ENCODE data around the gene DEPP1. TPM values are rescaled to one million over a fixed set of nuclear protein-coding genes. Genes with fewer than 3 reads are reported as not detected.

DEPP1 gene
- total and polyA plus RNA-seq, 5 donors from 2014 or later, result 0.44 TPM; not detected in 4

DNA sequence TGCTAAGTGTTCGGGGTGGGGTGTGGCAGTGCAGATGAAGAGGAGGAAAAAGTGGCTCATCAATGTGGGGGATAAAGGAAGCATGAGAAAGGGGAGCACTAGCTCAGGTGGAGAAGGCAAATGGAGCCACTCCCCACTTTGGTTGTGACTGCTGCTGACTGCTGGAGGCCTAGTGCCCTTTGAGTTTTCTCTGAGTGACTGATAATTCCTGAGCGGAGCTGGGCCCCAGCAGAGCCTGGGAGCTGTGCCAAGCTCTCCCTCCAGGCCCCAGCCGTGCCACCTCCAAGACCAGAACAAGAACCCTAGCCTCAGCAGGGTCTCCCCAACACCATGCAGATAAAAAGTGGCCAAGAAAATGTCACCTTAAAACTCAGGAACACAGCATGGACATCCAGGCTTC, 28.7 kb downstream of the DEPP1 start:
- peaks cover 6% of the 10 kb centered on the region for H3K36me3 Mint-ChIP-seq
- H3K9me3 ChIP-seq (ENCODE audit: control insufficient read depth in 2 of 2, low read length in 2 of 2), result peaks cover 2 to 5% of the 10 kb centered on the region in 2 experiments
- DNase-seq, result no peak
- no peaks in the 10 kb centered on the region for H3K27me3 ChIP-seq (ENCODE audit: control insufficient read depth, insufficient read depth, low read length)
- H3K9me3 Mint-ChIP-seq, result peaks cover 0 to 12% (median 3%) of the 10 kb centered on the region in 7 donors
- H3K27ac Mint-ChIP-seq, result no peak overlapping the region
- H3K27ac ChIP-seq (ENCODE audit: insufficient read depth, low read length, poor library complexity, severe bottlenecking), result no peak overlapping the region
- H3K36me3 ChIP-seq (ENCODE audit: control insufficient read depth, insufficient read depth, low read length), result no peaks in the 10 kb centered on the region
- H3K4me1 ChIP-seq (ENCODE audit: control insufficient read depth, insufficient read depth, low read length, poor library complexity, severe bottlenecking), result no peaks in the 10 kb centered on the region
- H3K4me1 Mint-ChIP-seq, result peaks cover 0 to 6% (median 2%) of the 10 kb centered on the region in 4 donors
- H3K4me3 Mint-ChIP-seq, result peak overlapping the region in 1 of 4 donors; percentile 4
- no peak overlapping the region for H3K4me3 ChIP-seq (ENCODE audit: low read depth, low read length)
- ATAC-seq (ENCODE audit: low read depth in 2 of 2), result no peak
- peaks cover 5% of the 10 kb centered on the region for H3K27me3 Mint-ChIP-seq

DNA sequence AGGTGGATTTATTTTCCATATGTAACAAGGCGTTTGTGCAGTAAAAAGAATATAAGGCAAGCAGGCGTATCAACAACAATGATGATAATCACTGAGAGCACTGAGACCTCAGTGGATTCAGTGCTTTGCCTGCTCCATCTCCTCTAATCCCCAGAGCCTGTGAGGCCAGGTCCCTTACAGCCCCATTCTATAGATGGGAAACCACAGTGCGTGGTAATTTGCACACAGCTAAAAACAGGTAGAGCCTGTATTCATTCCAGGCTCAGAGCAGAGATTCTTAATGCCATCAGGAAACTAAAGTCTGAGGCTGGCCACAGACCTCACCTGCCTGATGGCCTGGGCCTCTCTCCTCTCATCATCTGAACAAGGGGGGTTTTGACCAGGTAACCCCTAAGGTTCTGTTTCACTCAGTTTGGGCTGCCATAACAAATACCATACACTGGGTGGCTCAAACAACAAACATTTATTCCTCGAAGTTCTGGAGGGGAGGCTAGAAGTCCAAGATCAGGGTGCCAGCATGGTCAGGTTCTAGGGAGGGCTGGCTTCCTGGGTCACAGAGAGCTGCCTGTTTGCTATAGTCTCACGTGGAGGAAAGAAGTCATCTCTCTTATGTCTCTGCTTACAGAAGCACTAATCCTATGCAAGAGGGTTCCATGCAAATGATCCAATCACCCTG, 29.3 kb downstream of the DEPP1 start:
- Histone ChIP-seq H3K9me3 (ENCODE audit: control insufficient read depth in 2 of 2, low read length in 2 of 2) (peaks cover 7 to 10% of the 10 kb centered on the region in 2 experiments), H3K36me3 (ENCODE audit: control insufficient read depth, insufficient read depth, low read length) (no peaks in the 10 kb centered on the region), H3K27ac (ENCODE audit: insufficient read depth, low read length, poor library complexity, severe bottlenecking) (no peak overlapping the region), H3K27me3 (ENCODE audit: control insufficient read depth, insufficient read depth, low read length) (no peaks in the 10 kb centered on the region), H3K4me3 (ENCODE audit: low read depth, low read length) (no peak overlapping the region), H3K4me1 (ENCODE audit: control insufficient read depth, insufficient read depth, low read length, poor library complexity, severe bottlenecking) (no peaks in the 10 kb centered on the region)
- Mint-ChIP-seq H3K4me1 (peaks cover 0 to 2% (median 0%) of the 10 kb centered on the region in 4 donors), H3K4me3 (no peak overlapping the region), H3K27ac (peak overlapping the region in 1 of 3 donors; percentile 92), H3K9me3 (peaks cover 0 to 14% (median 8%) of the 10 kb centered on the region in 7 donors), H3K36me3 (peaks cover 3% of the 10 kb centered on the region), H3K27me3 (peaks cover 8% of the 10 kb centered on the region)
- no peak for ATAC-seq (ENCODE audit: low read depth in 2 of 2)
- no peak for DNase-seq

DNA sequence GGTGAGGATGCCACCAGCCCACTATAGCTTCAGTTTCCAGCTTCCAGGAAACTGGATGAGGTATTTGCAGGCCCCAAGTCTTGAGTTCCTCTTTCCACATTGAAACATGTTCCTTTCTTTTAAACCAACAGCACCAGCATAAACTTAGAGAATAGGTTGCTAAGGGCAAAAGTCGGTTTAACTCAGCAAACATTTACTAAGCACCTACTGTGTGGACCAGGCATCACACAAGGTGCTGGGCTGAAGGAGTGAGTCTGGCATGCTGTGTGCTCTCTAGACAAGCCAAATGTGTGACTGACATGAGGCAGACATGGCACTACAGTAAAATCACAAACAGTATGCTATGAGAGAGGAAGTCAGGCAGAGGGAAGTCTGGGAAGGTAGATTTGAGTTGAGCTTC, 30.0 kb downstream of the DEPP1 start:
- H3K27ac Mint-ChIP-seq, result peak overlapping the region in 1 of 3 donors; percentile 92
- H3K9me3 ChIP-seq (ENCODE audit: control insufficient read depth in 2 of 2, low read length in 2 of 2), result peaks cover 10 to 12% of the 10 kb centered on the region in 2 experiments
- H3K4me3 Mint-ChIP-seq, result no peak overlapping the region
- no peak for ATAC-seq (ENCODE audit: low read depth in 2 of 2)
- H3K4me1 ChIP-seq (ENCODE audit: control insufficient read depth, insufficient read depth, low read length, poor library complexity, severe bottlenecking), result no peaks in the 10 kb centered on the region
- H3K9me3 Mint-ChIP-seq, result peaks cover 0 to 18% (median 10%) of the 10 kb centered on the region in 7 donors
- H3K36me3 ChIP-seq (ENCODE audit: control insufficient read depth, insufficient read depth, low read length), result no peaks in the 10 kb centered on the region
- peaks cover 0 to under 1% (median 0%) of the 10 kb centered on the region in 4 donors for H3K4me1 Mint-ChIP-seq
- H3K27me3 ChIP-seq (ENCODE audit: control insufficient read depth, insufficient read depth, low read length), result no peaks in the 10 kb centered on the region
- no peak overlapping the region for H3K27ac ChIP-seq (ENCODE audit: insufficient read depth, low read length, poor library complexity, severe bottlenecking)
- DNase-seq, result no peak
- H3K36me3 Mint-ChIP-seq, result peaks cover 3% of the 10 kb centered on the region
- H3K4me3 ChIP-seq (ENCODE audit: low read depth, low read length), result no peak overlapping the region
- peaks cover 10% of the 10 kb centered on the region for H3K27me3 Mint-ChIP-seq

DNA sequence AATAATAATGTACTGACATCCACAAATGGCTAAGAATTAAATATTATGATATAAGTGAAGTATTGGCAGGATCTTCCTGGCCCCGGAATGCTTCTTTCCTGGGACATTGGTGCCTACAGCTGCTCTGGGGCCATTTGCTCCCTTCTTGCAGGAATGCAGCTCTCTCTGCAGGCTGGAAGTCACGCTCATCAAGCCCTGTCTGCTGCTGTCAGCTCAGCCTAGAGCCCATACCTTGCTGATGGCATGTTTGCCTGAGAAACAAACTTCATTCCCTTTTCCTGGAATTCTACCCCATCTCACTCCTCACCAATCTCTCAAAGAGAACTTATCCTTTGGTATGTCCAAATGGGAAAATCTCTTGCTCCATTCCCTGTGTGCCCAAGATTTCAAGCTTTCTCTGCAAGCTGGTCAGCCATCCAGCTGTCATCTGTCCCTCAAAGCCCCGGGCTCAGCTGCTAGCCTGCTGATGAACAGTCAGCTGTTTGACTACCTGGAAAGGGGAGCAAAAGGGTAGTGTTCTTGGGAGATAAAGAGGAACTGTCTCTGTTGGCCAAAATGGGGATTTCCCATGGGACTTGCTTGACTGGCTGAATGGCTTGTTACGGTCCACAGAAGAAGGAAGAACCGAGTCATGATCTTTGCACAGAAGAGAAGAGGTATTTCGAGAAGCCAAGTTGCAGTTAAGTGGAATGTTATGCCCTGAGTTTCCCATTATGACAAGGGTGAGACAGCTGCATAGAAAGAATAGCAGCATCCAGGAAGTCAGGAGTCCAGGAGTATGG, 31.0 kb downstream of the DEPP1 start:
- no peaks in the 10 kb centered on the region for H3K4me1 Mint-ChIP-seq
- Histone ChIP-seq H3K36me3 (ENCODE audit: control insufficient read depth, insufficient read depth, low read length) (no peaks in the 10 kb centered on the region), H3K4me1 (ENCODE audit: control insufficient read depth, insufficient read depth, low read length, poor library complexity, severe bottlenecking) (no peaks in the 10 kb centered on the region), H3K27me3 (ENCODE audit: control insufficient read depth, insufficient read depth, low read length) (peaks cover 2% of the 10 kb centered on the region), H3K27ac (ENCODE audit: insufficient read depth, low read length, poor library complexity, severe bottlenecking) (no peak overlapping the region), H3K4me3 (ENCODE audit: low read depth, low read length) (no peak overlapping the region), H3K9me3 (ENCODE audit: control insufficient read depth in 2 of 2, low read length in 2 of 2) (peaks cover 12% of the 10 kb centered on the region in 2 experiments)
- DNase-seq (no peak), ATAC-seq (ENCODE audit: low read depth in 2 of 2) (no peak)
- peaks cover 2 to 24% (median 13%) of the 10 kb centered on the region in 7 donors for H3K9me3 Mint-ChIP-seq
- peaks cover 3% of the 10 kb centered on the region for H3K36me3 Mint-ChIP-seq
- no peak overlapping the region for H3K27ac Mint-ChIP-seq
- H3K27me3 Mint-ChIP-seq, result peaks cover 10% of the 10 kb centered on the region
- H3K4me3 Mint-ChIP-seq, result no peak overlapping the region

DNA sequence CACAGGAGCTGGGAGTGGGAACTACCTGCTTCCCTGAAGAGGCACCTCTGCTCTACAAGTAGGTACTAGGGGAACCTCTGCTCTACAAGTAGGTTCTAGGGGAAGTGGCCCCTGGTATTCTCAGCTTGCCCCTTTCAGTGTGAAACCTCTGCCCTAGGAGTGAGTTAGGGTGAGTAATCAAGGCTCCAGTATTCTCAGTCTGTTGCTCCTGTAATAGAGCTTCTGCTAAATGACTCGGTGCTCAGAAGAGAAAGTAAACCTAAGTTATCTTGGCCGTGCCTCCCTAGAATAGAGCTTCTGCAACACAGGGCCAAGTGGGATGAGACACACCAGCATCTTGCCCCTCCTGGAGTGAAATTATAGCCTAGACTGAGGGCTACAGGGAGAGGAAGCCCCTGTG, 32.4 kb downstream of the DEPP1 start:
- DNase-seq (no peak), ATAC-seq (ENCODE audit: low read depth in 2 of 2) (no peak)
- H3K27me3 ChIP-seq (ENCODE audit: control insufficient read depth, insufficient read depth, low read length), result peaks cover 2% of the 10 kb centered on the region
- H3K4me1 ChIP-seq (ENCODE audit: control insufficient read depth, insufficient read depth, low read length, poor library complexity, severe bottlenecking), result no peaks in the 10 kb centered on the region
- H3K4me1 Mint-ChIP-seq, result no peaks in the 10 kb centered on the region
- H3K27ac ChIP-seq (ENCODE audit: insufficient read depth, low read length, poor library complexity, severe bottlenecking), result no peak overlapping the region
- no peak overlapping the region for H3K4me3 ChIP-seq (ENCODE audit: low read depth, low read length)
- H3K27me3 Mint-ChIP-seq, result peaks cover 10% of the 10 kb centered on the region
- peaks cover 3 to 28% (median 13%) of the 10 kb centered on the region in 7 donors for H3K9me3 Mint-ChIP-seq
- H3K27ac Mint-ChIP-seq, result no peak overlapping the region
- no peak overlapping the region for H3K4me3 Mint-ChIP-seq
- peaks cover under 1% of the 10 kb centered on the region for H3K36me3 Mint-ChIP-seq
- no peaks in the 10 kb centered on the region for H3K36me3 ChIP-seq (ENCODE audit: control insufficient read depth, insufficient read depth, low read length)
- H3K9me3 ChIP-seq (ENCODE audit: control insufficient read depth in 2 of 2, low read length in 2 of 2), result peaks cover 12 to 13% of the 10 kb centered on the region in 2 experiments

DNA sequence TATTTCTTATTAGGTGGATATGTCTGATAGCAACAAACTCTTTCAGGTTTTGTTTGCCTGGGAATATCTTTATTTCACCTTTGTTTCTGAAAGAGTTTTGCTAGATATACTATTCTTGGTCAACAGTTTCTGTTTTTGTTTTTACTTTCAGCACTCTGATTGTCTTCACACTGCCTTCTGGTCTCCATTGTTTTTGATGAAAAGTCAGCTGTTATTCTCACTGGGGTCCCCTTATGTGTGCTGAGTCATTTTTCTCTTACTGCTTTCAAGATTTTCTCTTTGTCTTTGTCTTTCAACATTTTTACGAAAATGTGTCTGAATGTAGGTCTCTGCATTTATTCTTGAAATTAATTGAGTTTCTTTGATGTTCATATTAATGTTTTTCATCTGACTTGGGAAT, 34.3 kb downstream of the DEPP1 start:
- no peaks in the 10 kb centered on the region for H3K4me1 ChIP-seq (ENCODE audit: control insufficient read depth, insufficient read depth, low read length, poor library complexity, severe bottlenecking)
- no peak overlapping the region for H3K27ac Mint-ChIP-seq
- DNase-seq, result no peak
- H3K9me3 Mint-ChIP-seq, result peaks cover 3 to 32% (median 16%) of the 10 kb centered on the region in 7 donors
- no peaks in the 10 kb centered on the region for H3K4me1 Mint-ChIP-seq
- no peak overlapping the region for H3K4me3 ChIP-seq (ENCODE audit: low read depth, low read length)
- peaks cover 12 to 13% of the 10 kb centered on the region in 2 experiments for H3K9me3 ChIP-seq (ENCODE audit: control insufficient read depth in 2 of 2, low read length in 2 of 2)
- H3K27me3 Mint-ChIP-seq, result peaks cover 10% of the 10 kb centered on the region
- no peak for ATAC-seq (ENCODE audit: low read depth in 2 of 2)
- H3K4me3 Mint-ChIP-seq, result no peak overlapping the region
- H3K27me3 ChIP-seq (ENCODE audit: control insufficient read depth, insufficient read depth, low read length), result peaks cover 4% of the 10 kb centered on the region
- H3K36me3 ChIP-seq (ENCODE audit: control insufficient read depth, insufficient read depth, low read length), result no peaks in the 10 kb centered on the region
- H3K36me3 Mint-ChIP-seq, result no peaks in the 10 kb centered on the region
- H3K27ac ChIP-seq (ENCODE audit: insufficient read depth, low read length, poor library complexity, severe bottlenecking), result no peak overlapping the region

DNA sequence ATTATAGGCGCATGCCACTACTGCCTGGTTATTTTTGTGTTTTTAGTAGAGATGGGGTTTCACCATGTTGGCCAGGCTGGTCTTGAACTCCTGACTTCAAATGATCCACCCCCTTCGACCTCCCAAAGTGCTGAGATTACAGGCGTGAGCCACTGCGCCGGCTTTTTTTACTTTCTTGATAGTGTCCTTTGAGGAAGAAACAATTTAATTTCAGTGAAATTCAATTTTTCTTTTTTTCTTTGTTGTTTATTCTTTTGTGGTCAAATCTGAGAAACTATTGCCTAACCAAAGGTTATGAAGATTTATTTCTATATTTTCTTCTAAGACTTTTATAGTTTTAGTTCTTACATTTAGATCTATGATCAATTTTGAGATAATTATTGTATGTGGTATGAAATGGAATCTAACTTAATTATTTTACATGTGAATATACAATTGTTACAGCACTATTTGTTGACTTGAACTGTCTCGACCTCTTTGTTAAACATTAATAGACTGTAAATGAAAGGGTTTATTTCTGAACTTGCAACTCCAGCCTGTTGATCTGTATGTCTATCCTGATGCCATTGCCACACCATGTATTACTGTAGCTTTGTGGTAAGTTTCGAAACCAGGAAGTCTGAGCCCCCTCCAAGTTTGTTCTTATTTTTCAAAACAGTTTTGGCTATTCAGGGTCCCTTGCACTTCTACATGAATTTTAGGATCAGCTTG, 38.8 kb downstream of the DEPP1 start:
- ATAC-seq (ENCODE audit: low read depth in 2 of 2) (no peak), DNase-seq (no peak)
- H3K4me3 ChIP-seq (ENCODE audit: low read depth, low read length), result no peak overlapping the region

More for the DNA sequence above, 38.8 kb downstream of the DEPP1 start:
- H3K9me3 ChIP-seq (ENCODE audit: control insufficient read depth in 2 of 2, low read length in 2 of 2), result peaks cover 7 to 11% of the 10 kb centered on the region in 2 experiments
- no peaks in the 10 kb centered on the region for H3K4me1 ChIP-seq (ENCODE audit: control insufficient read depth, insufficient read depth, low read length, poor library complexity, severe bottlenecking)
- Mint-ChIP-seq H3K9me3 (peaks cover 3 to 24% (median 12%) of the 10 kb centered on the region in 7 donors), H3K4me3 (no peak overlapping the region), H3K4me1 (peaks cover 0 to 6% (median 0%) of the 10 kb centered on the region in 4 donors), H3K27ac (no peak overlapping the region), H3K36me3 (peaks cover 3% of the 10 kb centered on the region), H3K27me3 (peaks cover 8% of the 10 kb centered on the region)
- no peaks in the 10 kb centered on the region for H3K36me3 ChIP-seq (ENCODE audit: control insufficient read depth, insufficient read depth, low read length)
- no peak overlapping the region for H3K27ac ChIP-seq (ENCODE audit: insufficient read depth, low read length, poor library complexity, severe bottlenecking)
- H3K27me3 ChIP-seq (ENCODE audit: control insufficient read depth, insufficient read depth, low read length), result peaks cover 4% of the 10 kb centered on the region
